ENCODE measurements around the gene UMAD1. TPM values are rescaled to one million over a fixed set of nuclear protein-coding genes. Genes with fewer than 3 reads are reported as not detected.

Gene UMAD1
- total RNA-seq, 6 experiments from 2014 or later = 7.6 to 15.3 (median 9.5) TPM

- DNase-seq (no peak), ATAC-seq (no peak)
- Histone ChIP-seq H3K27me3 (no peaks in the 10 kb centered on the region), H3K27ac (no peak overlapping the region), H3K36me3 (no peaks in the 10 kb centered on the region), H3K4me1 (no peaks in the 10 kb centered on the region), H3K4me3 (no peak overlapping the region), H3K9me3 (no peaks in the 10 kb centered on the region)
- intact Hi-C loops (cut with DNase I) = no loop called here
- WGBS (ENCODE audit: insufficient coverage, low coverage, low lambda C conversion rate, missing lambda C conversion rate) = 95% methylated on average over 8 of the region's 8 CpGs
- no peak for TF ChIP-seq POLR2A (IDR thresholded peaks at IDR 0.05)
- no peak for TF ChIP-seq CTCF (IDR thresholded peaks at IDR 0.05)
Measured at GRCh38 chr7:7769710-7770627, 129.4 kb downstream of the UMAD1 start.

- ATAC-seq = no peak
Measured at GRCh38 chr7:7771452-7771851, 130.9 kb downstream of the UMAD1 start.

GRCh38 chr7:7772397-7772821 lies 131.9 kb downstream of the UMAD1 start:
- DNase-seq (no peak), ATAC-seq (no peak)
- no peaks in the 10 kb centered on the region for H3K9me3 ChIP-seq
- intact Hi-C loops (cut with DNase I) = no loop called here
- no peak overlapping the region for H3K4me3 ChIP-seq
- WGBS (ENCODE audit: insufficient coverage, low coverage, low lambda C conversion rate, missing lambda C conversion rate) = 82% methylated on average over 6 of the region's 6 CpGs
- no peaks in the 10 kb centered on the region for H3K27me3 ChIP-seq
- no peaks in the 10 kb centered on the region for H3K4me1 ChIP-seq
- TF ChIP-seq POLR2A (IDR thresholded peaks at IDR 0.05) (no peak), CTCF (IDR thresholded peaks at IDR 0.05) (no peak)
- H3K27ac ChIP-seq = no peak overlapping the region
- H3K36me3 ChIP-seq = no peaks in the 10 kb centered on the region

More at GRCh38 chr7:7771452-7771851, 130.9 kb downstream of the UMAD1 start:
- intact Hi-C loops (cut with DNase I) = no loop called here
- no peaks in the 10 kb centered on the region for H3K27me3 ChIP-seq
- H3K4me3 ChIP-seq = no peak overlapping the region
- no peaks in the 10 kb centered on the region for H3K4me1 ChIP-seq
- no peaks in the 10 kb centered on the region for H3K9me3 ChIP-seq
- no peak overlapping the region for H3K27ac ChIP-seq
- DNase-seq = no peak
- H3K36me3 ChIP-seq = no peaks in the 10 kb centered on the region
- TF ChIP-seq POLR2A (IDR thresholded peaks at IDR 0.05) = no peak
- no peak for TF ChIP-seq CTCF (IDR thresholded peaks at IDR 0.05)

GRCh38 chr7:7773334-7774309 lies 133.1 kb downstream of the UMAD1 start:
- WGBS (ENCODE audit: insufficient coverage, low coverage, low lambda C conversion rate, missing lambda C conversion rate) = 89% methylated on average over 2 of the region's 3 CpGs
- Histone ChIP-seq H3K4me1 (no peaks in the 10 kb centered on the region), H3K27me3 (no peaks in the 10 kb centered on the region), H3K27ac (no peak overlapping the region), H3K4me3 (no peak overlapping the region), H3K36me3 (no peaks in the 10 kb centered on the region), H3K9me3 (no peaks in the 10 kb centered on the region)
- DNase-seq (no peak), ATAC-seq (no peak)
- intact Hi-C loops (cut with DNase I) = no loop called here
- TF ChIP-seq POLR2A (IDR thresholded peaks at IDR 0.05) = no peak
- TF ChIP-seq CTCF (IDR thresholded peaks at IDR 0.05) = no peak
